ENCODE measurements around the gene NKAPD1.
"Not testable (repeated sequence)": the region's sequence is repeated elsewhere in the genome, so short reads cannot be mapped to it uniquely, and the experiment has no call there.

NKAPD1 gene

DNA sequence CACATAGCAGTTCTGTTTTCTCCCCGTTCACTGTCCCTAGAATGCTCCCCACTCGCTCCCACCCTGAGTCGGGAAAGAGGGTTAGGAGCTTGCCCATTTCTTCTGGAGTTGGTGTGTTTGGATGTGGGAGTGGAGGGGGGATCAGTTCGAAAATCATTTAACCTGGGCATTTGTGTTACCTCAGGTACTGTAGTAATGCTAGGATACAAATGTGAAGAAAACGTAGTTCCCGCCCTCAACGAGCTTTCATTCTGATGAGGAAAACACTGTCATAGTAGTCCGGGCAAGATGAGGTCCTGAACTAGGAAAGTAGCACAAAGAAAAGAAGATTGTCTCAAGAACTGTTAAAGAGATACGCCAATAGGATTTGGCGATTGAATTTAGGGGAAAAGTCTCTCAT is 13.1 kb downstream of the NKAPD1 start:
- DNase-seq: no peak

DNA sequence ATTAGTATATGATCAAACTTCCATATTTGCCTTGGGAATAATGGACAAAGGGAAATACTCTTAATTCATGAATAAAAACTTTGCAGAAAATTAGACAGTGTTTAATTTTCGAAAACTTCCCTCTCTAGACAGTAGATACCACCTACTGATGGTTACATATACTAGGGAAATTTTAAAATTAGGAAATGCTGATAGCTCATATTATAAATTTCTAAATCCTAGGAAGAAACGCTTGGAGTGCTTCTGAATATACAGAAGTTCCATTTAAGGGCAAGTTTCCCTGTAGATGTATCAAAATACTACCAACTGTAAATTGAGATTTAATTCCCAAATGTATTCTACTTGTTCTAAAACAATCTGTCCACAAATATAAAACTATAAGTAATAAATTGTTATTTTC is 21.2 kb downstream of the NKAPD1 start:
- DNase-seq: not testable (repeated sequence)

DNA sequence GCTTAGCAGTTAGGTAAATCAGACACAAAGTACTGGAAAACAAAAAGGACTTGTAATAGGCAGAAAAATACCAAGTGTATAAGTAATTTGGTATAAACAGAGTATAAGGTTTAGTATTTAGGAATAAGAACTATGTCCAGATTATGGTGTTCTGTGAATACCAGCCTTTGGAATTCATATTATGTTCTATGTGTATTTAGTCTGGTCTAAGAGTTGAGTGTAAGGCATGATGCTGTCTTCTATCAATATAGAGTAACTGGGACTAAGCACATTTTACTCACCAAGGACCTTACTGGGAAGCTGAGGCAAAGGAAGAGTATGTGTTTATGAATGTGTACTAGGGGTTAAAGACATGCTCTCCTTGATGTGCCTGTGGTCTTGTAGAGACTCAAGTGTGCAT is 22.1 kb downstream of the NKAPD1 start:
- DNase-seq: no peak

DNA sequence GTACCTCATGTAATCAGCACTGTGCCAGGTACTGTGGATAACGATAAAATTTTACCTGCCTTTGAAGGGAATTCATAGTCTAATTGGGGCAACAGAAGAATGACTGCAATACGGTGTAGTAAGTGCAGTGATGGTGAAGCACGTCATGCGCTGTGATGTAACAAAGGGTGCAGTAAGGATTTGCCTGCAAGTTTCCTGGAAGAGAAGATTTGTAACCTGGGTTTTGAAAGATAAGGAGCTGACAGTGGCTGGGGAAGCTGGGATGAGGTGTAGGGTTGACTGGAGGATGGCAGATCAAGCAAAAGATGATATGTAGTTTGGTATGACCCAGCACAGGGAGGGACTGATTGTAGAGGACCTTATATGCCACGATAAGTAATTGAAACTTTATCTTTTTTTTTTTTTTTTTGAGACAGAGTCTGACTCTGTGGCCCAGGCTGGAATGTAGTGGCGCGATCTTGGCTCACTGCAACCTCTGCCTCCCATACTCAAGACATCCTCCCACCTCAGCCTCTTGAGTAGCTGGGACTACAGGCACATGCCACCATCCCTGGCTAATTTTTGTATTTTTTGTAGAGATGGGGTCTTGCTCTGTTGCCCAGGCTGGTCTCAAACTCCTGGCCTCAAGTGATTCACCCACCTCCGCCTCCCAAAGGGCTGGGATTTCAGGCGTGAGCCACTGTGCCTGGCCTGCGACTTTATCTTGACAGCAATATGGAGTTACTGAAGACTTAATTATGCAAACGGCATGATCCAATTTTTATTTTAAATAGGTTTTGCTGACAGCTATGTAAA is 23.8 kb downstream of the NKAPD1 start:
- no peak for DNase-seq

DNA sequence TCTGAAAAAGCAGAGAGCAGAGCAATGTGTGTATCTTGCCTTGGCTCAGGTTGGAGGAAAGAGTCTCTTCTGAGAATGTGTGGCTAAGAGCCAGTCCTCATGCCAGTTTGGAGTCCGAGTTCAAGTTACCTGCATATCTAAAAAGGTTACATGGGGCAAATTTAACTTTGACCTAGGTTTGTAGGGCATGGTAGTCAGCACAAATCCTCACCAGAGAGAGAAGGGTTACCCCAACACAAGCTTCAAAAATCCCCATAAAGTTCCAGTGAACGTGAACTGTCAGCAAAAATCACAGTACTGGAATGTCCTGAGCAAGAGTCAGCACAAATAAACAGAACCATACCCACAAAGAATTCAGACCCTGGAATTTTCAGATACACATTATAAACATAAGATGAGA is 26.4 kb downstream of the NKAPD1 start:
- no peak for DNase-seq

DNA sequence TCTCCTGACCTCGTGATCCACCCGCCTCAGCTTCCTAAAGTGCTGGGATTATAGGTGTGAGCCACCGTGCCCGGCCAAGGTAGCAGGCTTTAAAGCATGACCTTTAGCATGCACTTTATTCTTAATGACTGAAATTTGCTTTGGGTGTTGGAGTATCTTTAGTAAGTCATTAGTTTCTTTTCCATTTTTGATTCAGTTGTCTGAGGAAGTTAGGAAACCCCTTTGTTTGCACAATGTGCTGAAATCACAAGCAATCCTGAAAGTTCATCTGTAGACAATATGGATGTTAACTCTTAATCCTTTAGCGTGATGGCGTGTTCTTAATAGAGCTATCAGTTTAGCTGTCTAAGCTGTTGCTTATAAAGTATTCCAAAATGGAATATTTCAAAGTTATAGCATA is 29.3 kb downstream of the NKAPD1 start:
- DNase-seq: no peak

DNA sequence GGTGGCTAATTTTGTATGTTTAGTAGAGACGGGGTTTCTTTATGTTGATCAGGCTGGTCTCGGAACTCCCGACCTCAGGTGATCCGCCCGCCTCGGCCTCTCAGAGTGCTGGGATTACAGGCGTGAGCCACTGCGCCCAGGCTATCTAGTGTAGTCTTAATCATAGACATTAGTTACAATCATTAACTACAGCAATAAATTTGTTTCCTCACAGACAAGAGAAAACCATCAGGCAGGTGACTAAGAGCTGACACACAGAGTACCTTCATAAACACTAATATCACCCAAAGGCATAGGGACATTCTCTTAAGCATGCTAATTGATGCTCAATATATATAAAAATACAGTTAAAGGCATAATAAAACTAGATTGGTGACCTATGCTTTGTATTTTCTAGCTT is 32.0 kb downstream of the NKAPD1 start:
- no peak for DNase-seq

DNA sequence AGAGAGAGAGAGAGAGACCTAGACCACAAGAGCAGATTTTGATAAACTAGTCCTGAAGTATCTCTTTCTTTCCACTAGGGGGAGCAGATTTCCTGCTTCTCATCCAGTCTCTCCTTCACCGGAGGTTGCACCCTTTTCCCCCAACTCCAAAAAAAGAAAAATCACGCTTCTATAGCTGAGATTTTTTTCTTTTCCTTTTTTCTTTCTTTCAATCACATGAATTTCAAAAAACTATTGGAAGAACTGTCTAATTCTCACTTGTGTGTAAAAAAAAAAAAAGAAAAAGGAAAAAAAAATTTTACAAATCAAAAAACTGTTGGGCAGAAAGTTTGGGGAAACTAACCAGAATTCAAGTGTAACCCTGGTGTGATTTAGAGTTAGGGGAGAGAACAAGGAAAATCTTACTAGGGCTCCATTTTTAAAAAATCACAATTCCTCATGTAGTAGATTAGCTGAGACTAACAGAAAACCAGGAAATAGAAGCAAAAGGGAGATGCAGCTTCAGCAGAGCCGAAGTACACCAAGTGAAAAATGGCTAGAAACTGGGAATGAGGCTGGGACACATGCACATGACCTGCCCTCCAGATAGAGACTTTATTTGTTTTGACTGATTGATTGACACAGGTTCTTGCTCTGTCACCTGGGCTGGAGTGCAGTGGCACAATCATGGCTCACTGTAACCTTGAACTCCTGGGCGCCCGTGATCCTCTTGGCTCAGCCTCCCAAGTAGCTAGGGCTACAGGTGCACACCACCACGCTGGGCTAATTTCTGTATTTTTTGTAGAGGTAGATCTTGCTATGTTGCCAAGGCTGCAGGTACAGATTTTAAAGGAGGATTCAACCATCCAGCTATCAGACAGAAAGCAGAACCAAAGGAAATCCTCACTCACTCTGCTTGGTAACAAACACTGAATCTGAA is 39.7 kb downstream of the NKAPD1 start:
- peak in 1 of 2 donors; percentile 55 for DNase-seq

DNA sequence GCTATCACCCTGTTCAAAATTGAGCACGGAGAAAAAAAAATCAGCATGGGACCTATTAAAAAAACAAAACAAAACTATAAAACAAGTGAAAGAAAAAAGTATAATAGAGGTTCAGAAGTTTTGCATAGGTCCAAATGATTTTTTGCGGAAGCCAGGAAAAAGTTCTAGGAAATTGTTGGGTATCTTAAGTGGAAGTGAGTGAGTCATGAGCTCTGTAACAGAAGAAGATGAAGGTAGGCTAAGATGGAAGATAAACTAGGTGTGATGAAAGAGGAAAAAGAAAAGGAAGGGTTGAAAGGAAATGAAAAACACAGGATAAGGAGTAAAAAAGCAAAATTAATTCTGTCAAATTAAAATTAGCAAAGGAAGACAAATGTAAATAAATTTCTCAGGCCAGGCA is 40.4 kb downstream of the NKAPD1 start:
- no peak for DNase-seq

DNA sequence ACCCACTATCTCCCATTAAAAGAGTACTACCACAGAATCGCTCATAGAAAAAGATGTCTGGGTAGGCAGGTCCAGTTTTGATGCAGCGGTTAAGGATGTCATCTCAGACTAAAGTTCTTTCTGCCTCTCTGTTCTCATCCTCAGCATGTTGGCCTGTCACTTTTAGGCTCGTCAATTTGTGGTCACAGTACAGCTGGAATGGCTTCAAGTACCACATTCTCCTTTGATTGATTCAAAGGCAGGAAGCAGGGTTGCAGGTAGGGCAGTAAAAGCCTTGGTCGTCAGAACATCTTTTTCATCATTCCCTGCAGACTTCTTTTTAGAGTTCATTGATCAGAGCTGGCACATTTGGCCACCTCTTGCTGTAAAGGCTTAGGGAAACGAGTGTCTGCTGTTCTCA is 41.3 kb downstream of the NKAPD1 start:
- DNase-seq: no peak

DNA sequence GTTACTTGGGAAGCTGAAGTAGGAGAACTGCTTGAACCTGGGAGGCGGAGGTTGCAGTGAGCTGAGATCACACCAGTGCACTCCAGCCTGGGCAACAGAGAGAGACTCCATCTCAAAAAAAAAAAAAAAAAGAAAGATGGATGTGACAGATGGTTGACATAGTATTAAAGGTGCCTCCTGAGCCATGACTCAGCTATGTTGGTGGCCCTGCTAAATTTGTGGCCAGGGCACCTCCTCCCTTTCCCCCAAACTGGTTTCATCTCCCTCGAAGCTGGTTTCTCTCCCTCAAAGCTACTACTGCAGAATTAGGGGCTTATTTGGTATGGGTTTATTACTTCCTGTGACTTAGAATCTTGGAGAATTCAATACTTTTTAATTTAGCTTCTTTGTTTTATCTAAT is 44.1 kb downstream of the NKAPD1 start:
- no peak for DNase-seq

DNA sequence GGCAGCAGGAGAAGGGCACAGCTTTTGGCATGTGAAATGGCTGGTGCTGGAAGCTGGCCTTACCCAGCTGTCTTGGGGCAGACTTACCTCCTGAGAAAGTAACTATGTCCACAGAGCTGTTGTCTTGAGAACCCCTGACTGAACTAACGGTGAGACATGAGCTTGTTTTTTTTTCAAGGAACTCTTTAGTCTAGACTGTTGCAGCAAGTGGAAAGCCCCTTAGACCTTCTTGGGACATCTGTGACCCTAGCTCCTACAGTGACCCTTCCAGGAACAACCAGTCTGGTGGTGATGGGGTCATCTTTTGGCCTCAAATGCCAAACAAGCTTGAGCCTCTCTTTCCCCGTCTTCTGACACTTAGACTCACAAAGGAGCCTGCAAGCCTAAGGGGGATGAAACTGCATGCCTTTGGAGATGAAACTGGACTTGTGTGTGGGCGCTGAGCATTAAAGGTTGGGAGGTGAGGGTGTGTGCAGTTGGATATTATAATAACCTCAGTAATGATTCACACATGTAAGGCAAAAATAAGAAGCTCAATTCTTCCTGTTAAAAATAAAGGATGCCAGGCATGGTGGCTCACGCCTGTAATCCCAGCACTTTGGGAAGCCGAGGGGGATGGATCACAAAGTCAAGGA is 48.0 kb downstream of the NKAPD1 start:
- no peak for DNase-seq

DNA sequence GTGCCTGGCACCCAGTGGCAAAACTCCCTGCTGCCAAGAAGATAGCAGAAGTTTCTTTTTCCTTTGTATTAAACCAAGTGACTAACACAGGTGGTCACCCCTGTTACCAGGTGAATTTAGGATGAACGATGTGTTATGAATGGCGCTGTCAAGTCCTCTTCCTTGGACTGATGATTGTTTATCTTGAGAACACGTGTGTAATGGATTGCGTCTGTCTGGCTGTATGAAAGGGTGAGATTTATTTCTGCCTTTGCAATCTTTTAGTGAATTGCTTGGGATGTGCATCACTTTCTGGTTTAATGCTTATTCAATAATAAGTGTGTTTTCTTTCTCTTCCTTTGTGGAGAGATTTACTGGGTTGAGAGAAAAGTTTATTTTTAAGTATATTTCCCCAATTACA is 49.0 kb downstream of the NKAPD1 start:
- DNase-seq: no peak

DNA sequence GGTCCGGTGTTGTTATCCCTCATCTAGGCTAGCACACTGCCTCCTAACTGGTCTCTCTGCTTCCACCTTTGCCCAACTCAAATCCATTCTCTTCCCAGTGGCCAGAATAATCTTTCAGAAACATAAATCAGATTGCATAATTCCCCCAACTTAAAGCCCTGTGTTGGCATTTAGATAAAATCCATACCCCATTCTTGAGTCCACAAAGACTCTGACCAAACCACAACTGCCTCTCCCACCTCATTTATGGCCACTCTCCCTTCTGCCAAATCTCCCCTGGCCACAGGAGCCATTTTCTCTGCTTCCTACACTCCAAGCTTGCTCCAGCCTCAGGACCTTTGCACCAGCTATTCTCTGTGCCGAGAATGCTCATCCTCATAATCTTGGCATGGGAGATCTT is 53.0 kb downstream of the NKAPD1 start:
- no peak for DNase-seq

DNA sequence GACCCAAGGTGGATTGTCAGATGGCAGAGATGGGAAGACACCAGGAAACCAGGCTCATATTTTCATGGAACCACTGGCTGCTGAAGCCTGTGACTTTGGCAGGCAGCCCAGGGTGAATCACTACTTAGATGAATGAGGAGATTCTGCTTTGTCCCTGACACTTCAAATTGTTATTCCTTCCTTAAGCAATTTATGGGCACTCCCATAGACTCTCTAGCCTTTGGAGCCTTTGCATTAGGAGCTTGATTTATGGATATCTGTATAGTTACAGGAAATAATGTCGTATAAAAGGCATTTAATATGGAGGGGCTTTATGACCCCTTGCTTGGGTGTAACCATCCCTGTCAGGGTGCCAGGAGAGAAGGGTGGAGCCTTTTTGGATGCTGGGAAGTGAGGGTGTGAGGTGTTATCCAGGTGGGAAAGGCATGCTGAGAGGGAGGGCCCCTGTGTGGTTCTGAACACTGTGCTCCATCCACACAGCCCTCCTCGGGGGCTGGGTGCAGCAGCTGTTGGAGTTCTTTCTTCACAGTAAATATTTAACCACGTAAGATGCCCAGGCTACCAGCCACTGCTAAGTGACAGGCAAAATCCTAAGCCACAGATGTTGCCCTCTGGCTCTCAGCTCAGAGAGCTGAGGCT is 54.5 kb downstream of the NKAPD1 start:
- no peak for DNase-seq

DNA sequence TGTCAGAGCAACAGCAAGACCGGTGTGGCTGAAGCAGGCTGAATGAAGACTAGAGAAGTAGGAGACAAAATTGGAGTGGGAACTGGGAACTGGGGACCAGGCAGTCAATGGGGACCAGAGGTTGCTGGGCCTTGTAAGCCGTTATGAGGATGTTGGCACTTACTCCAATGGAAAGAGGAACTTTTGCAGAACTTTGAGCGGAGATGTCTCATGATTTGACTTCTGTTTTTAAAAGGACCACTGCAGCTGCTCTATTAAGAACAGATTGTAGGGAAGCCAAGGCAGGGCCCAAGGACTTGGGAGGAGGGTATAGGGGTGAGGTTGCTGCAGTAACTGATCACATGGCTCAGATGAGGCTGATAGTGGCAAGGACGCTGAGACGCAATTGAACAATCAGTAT is 55.6 kb downstream of the NKAPD1 start:
- peak in 1 of 2 donors; percentile 14 for DNase-seq

DNA sequence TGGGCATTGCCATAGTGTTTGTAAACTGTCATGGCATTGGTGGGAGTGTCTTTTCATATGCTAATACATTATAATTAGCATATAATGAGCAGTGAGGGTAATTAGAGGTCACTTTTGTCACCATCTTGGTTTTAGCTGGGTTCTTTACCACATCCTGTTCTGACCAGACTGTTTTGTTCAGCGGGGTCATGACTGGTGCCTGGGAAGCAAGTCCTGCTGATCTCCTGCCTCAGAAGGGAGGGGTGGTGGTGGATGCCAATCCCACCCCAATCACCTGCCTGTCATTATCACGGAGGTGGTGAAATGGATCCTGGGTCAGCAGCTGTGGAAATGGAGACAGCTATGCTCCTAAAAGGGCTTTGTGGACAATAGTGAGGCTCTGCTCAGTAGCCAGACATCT is 58.6 kb downstream of the NKAPD1 start:
- DNase-seq: no peak

DNA sequence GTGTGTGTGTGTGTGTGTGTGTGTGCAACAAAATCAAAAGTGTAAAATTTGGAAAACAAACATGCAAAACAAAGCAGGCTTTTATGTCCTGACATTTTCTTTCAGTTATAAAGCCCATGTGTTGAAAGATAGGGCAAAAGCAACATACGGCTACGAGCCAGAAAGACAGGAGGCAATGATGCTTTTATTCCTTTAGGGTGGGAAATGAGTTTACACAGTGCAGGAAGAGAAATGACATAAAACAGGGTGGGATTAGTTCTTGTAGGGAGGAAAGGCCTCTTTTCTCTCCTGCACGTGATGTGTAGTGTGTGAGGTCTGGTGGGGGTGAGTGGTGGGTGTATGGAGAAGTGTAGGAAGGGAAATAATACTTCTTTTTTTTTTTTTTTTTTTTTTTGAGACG is 60.4 kb downstream of the NKAPD1 start:
- no peak for DNase-seq

Measured in CD4-positive, alpha-beta T cell treated with Interleukin-4 for 1 hour (primary cell).